C4-2B (cell line): Measurements from ENCODE around the gene ITSN1.
A peak's percentile ranks its signal among the peaks of the same experiment; 100 is the strongest.

Experiments used
- H3K27ac ChIP-seq: fragments of 450-650 bp; 2 replicates; pipeline ENCODE4 v1.5.1; 2017
- ZFX ChIP-seq: fragments of 450-650 bp; IDR thresholded peaks from 2 replicates; pipeline ENCODE4 v1.6.1; 2017
- TF ChIP-seq, protein P1 (sequence below): fragments of 450-650 bp; conservative IDR thresholded peaks from 2 replicates; pipeline ENCODE4 v1.5.1; 2017; ENCODE audit warnings: mild to moderate bottlenecking

Gene ITSN1

GRCh38 chr21:33655588-33656221 is 13.4 kb downstream of the ITSN1 start:
- no peak overlapping the region for H3K27ac ChIP-seq
- TF ChIP-seq, protein P1, sequence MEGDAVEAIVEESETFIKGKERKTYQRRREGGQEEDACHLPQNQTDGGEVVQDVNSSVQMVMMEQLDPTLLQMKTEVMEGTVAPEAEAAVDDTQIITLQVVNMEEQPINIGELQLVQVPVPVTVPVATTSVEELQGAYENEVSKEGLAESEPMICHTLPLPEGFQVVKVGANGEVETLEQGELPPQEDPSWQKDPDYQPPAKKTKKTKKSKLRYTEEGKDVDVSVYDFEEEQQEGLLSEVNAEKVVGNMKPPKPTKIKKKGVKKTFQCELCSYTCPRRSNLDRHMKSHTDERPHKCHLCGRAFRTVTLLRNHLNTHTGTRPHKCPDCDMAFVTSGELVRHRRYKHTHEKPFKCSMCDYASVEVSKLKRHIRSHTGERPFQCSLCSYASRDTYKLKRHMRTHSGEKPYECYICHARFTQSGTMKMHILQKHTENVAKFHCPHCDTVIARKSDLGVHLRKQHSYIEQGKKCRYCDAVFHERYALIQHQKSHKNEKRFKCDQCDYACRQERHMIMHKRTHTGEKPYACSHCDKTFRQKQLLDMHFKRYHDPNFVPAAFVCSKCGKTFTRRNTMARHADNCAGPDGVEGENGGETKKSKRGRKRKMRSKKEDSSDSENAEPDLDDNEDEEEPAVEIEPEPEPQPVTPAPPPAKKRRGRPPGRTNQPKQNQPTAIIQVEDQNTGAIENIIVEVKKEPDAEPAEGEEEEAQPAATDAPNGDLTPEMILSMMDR, result no peak
- TF ChIP-seq ZFX, result no peak

DNA sequence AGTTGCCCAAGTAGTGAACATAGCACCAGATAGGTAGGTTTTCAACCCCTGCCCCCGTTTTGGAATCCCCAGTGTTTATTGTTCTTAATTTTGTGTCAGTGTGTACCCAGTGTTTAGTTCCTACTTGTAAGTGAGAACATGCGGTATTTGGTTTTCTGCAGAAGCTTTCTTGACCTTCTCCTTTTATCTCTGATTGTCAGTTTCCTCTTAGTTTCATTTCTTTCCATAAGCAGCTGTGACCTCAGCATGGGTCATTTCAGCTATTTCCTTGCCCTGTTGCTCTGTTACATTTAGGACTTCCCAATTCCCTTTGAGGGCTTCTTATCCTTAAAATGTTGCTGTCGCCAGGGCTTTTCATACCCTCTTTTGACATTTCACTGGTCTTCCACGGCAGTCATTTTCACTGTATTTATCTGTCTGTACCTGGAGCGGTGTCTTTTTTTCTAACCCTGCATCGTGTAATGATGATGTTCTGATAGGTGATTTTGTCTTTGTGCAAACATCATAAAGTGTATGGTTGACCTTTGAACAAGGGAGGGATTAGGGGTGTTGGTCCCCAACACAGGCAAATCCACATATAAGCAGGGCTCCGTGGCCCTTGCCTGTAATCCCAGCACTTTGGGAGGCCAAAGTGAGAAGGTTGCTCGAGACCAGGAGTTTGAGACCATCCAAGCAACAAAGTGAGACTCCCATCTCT is 15.0 kb downstream of the ITSN1 start:
- peak overlapping the region; percentile 62 for H3K27ac ChIP-seq

DNA sequence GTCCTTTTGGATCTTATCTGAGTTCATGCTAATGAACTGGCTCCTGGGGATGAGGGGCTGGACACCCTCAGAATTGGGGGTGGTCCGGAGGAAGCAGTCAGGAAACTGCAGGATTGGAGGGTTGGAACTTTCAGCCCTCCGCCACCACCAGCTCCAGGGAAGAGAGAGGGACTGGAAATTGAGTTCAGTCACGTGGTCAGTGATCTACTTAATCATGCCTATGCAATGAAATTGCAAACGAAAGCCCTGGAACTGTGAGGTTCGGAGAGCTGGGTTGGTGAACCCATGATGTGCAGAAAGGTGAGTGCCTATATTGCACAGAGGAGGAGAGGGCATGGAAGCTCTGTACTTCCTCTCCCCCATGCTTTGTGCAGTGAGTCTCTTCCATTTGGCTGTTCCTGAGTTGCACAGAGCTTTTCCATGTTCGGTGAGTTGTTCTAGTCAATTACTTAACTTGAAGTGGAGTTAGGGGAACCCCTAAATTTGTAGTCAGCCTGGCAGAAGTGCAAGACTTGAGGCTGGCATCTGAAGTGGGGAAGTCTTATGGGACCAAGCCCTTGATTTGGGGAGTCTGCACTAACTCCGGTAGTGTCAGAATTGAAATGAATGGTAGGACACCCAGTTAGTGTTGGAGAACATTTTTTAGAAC is 16.7 kb downstream of the ITSN1 start:
- no peak for TF ChIP-seq ZFX
- TF ChIP-seq, protein P1, result no peak
- peak overlapping the region; percentile 44; the same call in 1 of the 2 replicates for H3K27ac ChIP-seq

More for the DNA sequence above, 15.0 kb downstream of the ITSN1 start:
- no peak for TF ChIP-seq ZFX
- TF ChIP-seq, protein P1, result no peak

- TF ChIP-seq ZFX, result no peak
- TF ChIP-seq, protein P1, result no peak
- H3K27ac ChIP-seq, result peak overlapping the region; percentile 44; the same call in 1 of the 2 replicates
Observed at GRCh38 chr21:33659568-33659949, 17.3 kb downstream of the ITSN1 start.

GRCh38 chr21:33660406-33660805 is 18.1 kb downstream of the ITSN1 start:
- H3K27ac ChIP-seq, result no peak overlapping the region
- no peak for TF ChIP-seq ZFX

- H3K27ac ChIP-seq, result no peak overlapping the region
- TF ChIP-seq ZFX, result no peak
- TF ChIP-seq, protein P1, result no peak
Observed at GRCh38 chr21:33661146-33661545, 18.8 kb downstream of the ITSN1 start.

DNA sequence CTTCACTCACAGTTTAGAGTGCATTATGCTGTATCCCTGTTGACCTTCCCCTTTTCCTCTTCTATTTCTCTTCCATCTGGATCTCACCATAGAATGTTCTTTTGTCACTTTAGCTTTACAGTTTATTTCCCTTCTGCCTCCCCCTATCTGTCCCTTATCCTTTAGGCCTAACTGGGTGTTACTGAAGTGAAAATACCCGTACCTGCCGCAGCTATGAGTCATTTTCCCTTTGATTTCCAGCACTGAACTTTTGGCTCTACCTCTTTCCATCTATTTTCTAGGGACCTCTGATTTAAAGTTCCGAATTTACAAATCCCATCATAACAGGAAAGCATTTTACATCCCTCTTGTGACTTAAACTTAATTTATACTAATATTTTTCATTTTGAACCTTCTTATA is 19.7 kb downstream of the ITSN1 start:
- H3K27ac ChIP-seq, result no peak overlapping the region
- TF ChIP-seq ZFX, result no peak
- TF ChIP-seq, protein P1, result no peak
